K562 (cell line): Measurements from ENCODE around the gene COL5A1. TPM values are rescaled to one million over a fixed set of nuclear protein-coding genes. Genes with fewer than 3 reads are reported as not detected.

ENCODE experiments used
- ATAC-seq: fragments of 200-7000 bp; cut with Tn5 transposase; 3 replicates; pipeline ENCODE4 v1.9.1; 2020; ENCODE audit warnings: moderate library complexity
- BruUV-seq: library from RNA; stranded (reverse); fragments of 400-500 nt; replicated peaks from 2 replicates; lab custom pipeline; 2021; lab: Mats Ljungman, UMichigan
- CTCF ChIA-PET: fragments of 300-600 bp; formaldehyde crosslinking; extraction: SDS; loops from one replicate; lab custom pipeline; 2021; ENCODE audit warnings: low intra/inter-chr PET ratio; lab: Yijun Ruan, JAX
- POLR2A ChIA-PET: fragments of 300-600, 350-650 bp; sonication (Branson Sonifier 250); formaldehyde crosslinking; extraction: SDS; loops from one replicate; lab custom pipeline; 2021; ENCODE audit warnings: antibody characterized with exemption, inconsistent platforms; lab: Yijun Ruan, JAX
- DNase-seq, 4 experiments: peaks; one replicate each; pipeline versions ENCODE4 v3.0.0 to v3.0.0-alpha.2; 2011 to 2018; ENCODE audit warnings: low spot score in 3 of 4, mixed read lengths in 3 of 4; ENCODE audit errors: extremely low read depth in 1 of 4
- FAIRE-seq: peaks from 2 replicates; lab custom pipeline; 2011; peaks lifted over from hg19 to GRCh38; lab: Jason Lieb, UNC
- H2AFZ ChIP-seq: 2 replicates; pipeline ENCODE4 v1.6.0; 2011; ENCODE audit warnings: low read depth, low read length, control low read depth, inconsistent platforms
- H3K27ac ChIP-seq: fragments of 200-600 bp; 3 replicates; pipeline ENCODE4 v1.8.0; 2011; ENCODE audit warnings: low read depth, mild to moderate bottlenecking, control low read depth, inconsistent platforms, low read length, moderate library complexity, mixed read lengths; ENCODE audit errors: extremely low read depth
- H3K27me3 ChIP-seq, 2 experiments: fragments of 300-600 bp in 1 of 2; 2 replicates in 1 of 2; 3 replicates in 1 of 2; pipeline versions ENCODE4 v1.6.0 to v1.8.0; 2011; ENCODE audit warnings: inconsistent platforms in 2 of 2, low read length in 2 of 2, mild to moderate bottlenecking in 1 of 2, mixed read lengths in 1 of 2, moderate library complexity in 1 of 2; ENCODE audit not compliant: control insufficient read depth in 2 of 2, insufficient read depth in 2 of 2
- H3K36me3 ChIP-seq: fragments of 300-600 bp; 3 replicates; pipeline ENCODE4 v1.8.0; 2011; ENCODE audit warnings: mild to moderate bottlenecking, low read length, inconsistent platforms; ENCODE audit not compliant: control insufficient read depth, insufficient read depth
- H3K4me1 ChIP-seq, 2 experiments: fragments of 200-600 bp in 1 of 2; replicated peaks in 1 of 2; 2 replicates in 1 of 2; 3 replicates in 1 of 2; pipeline versions ENCODE4 v1.5.1 to v1.8.0; 2011; ENCODE audit warnings: inconsistent platforms in 2 of 2, low read length in 2 of 2, mild to moderate bottlenecking in 1 of 2, mixed read lengths in 1 of 2, moderate library complexity in 1 of 2; ENCODE audit not compliant: control insufficient read depth in 2 of 2, insufficient read depth in 2 of 2
- H3K4me2 ChIP-seq: 2 replicates; pipeline ENCODE4 v1.6.1; 2011; ENCODE audit warnings: low read length, control low read depth, inconsistent platforms, mixed read lengths; ENCODE audit not compliant: insufficient read depth
- H3K4me3 ChIP-seq: fragments of 200-600 bp; sonication (generic), shearing (Covaris generic); 2 replicates; pipeline ENCODE4 v1.5.1; 2016; ENCODE audit warnings: control low read depth, inconsistent platforms
- H3K79me2 ChIP-seq: fragments of 200-600 bp; 3 replicates; pipeline ENCODE4 v1.8.0; 2011; ENCODE audit warnings: low read length, inconsistent platforms; ENCODE audit not compliant: control insufficient read depth, insufficient read depth
- H3K9ac ChIP-seq, 2 experiments: 2 replicates each; pipeline versions ENCODE4 v1.6.0 to v1.6.1; 2011; ENCODE audit warnings: low read depth in 2 of 2, low read length in 2 of 2, control low read depth in 1 of 2, inconsistent platforms in 1 of 2, mild to moderate bottlenecking in 1 of 2, mixed read lengths in 1 of 2; ENCODE audit not compliant: insufficient read depth in 1 of 2
- H3K9me1 ChIP-seq: one replicate; pipeline ENCODE4 v1.6.0; 2011; ENCODE audit warnings: inconsistent platforms, mild to moderate bottlenecking, low read length, moderate library complexity; ENCODE audit not compliant: control insufficient read depth, insufficient read depth
- H3K9me3 ChIP-seq: replicated peaks from 2 replicates; pipeline ENCODE4 v1.5.1; 2011; ENCODE audit warnings: low read depth, low read length, inconsistent platforms; ENCODE audit not compliant: control insufficient read depth, insufficient read depth
- H4K20me1 ChIP-seq: replicated peaks from 2 replicates; pipeline ENCODE4 v1.6.1; 2011; ENCODE audit warnings: low read length, inconsistent platforms, mixed read lengths; ENCODE audit not compliant: control insufficient read depth, insufficient read depth
- BCOR ChIP-seq: fragments of 450-650 bp; IDR thresholded peaks from 2 replicates; pipeline ENCODE4 v1.6.1; 2016
- ERF ChIP-seq: fragments of 450-650 bp; formaldehyde crosslinking; IDR thresholded peaks from 2 replicates; pipeline ENCODE4 v1.4.0; 2020; ENCODE audit warnings: mild to moderate bottlenecking, mixed read lengths
- HCFC1 ChIP-seq: IDR thresholded peaks from 2 replicates; pipeline ENCODE4 v1.6.1; 2012; ENCODE audit warnings: low read depth, low read length, improper control_type of control experiment
- PTBP1 ChIP-seq: fragments of 200-400 bp; formaldehyde crosslinking; IDR thresholded peaks from 2 replicates; pipeline ENCODE4 v1.6.1; 2017; ENCODE audit warnings: low read depth, low read length
- SLC30A9 ChIP-seq: fragments of 250-450 bp; sonication (Bioruptor Pico); IDR thresholded peaks from 2 replicates; pipeline ENCODE4 v1.8.0; 2022; ENCODE audit warnings: mild to moderate bottlenecking, moderate library complexity
- WGBS: fragments of 100-300 bp; shearing (Covaris generic); methylation state at CpG from one replicate; pipeline ENCODE4 v1.1.6; 2016; ENCODE audit warnings: low coverage, mixed read lengths; ENCODE audit not compliant: insufficient coverage; ENCODE audit errors: missing lambda C conversion rate; 5-methylcytosine and 5-hydroxymethylcytosine counted together
- in situ Hi-C: fragments of 300-500 bp; cut with MboI; formaldehyde crosslinking; loops from 4 replicates; pipeline ENCODE4 v1.15.0; 2018; ENCODE audit warnings: inconsistent platforms, mixed read lengths
- intact Hi-C: fragments of 100-400 bp; cut with micrococcal nuclease; formaldehyde crosslinking; loops from 2 replicates; pipeline ENCODE4 v1.14.2; 2022
- polyA plus RNA-seq, 8 experiments: library from polyadenylated mRNA; depleted of rRNA in 4 of 8; stranded (reverse) in 5 of 8; unstranded in 3 of 8; fragments of >200 nt; fragmentation: Nextera tagmentation in 2 of 8; fragmentation: Illumina TruSeq in 1 of 8; extraction: Ambion mirVana in 2 of 8; extraction: Trizol in 1 of 8; gene quantifications; 2 replicates each; pipeline versions ENCODE4 v1.2.1 to v1.2.3, GENCODE V29; 2011 to 2014; ENCODE audit warnings: inconsistent platforms in 1 of 8, missing spikeins in 1 of 8
- total RNA-seq, 7 experiments: library from RNA; depleted of rRNA in 6 of 7; stranded (reverse); fragments of >200 nt in 6 of 7; fragmentation: Illumina TruSeq in 2 of 7; extraction: Trizol in 2 of 7; gene quantifications; 2 replicates each; pipeline versions ENCODE4 v1.2.1 to v1.2.3, GENCODE V29; 2011 to 2021; ENCODE audit warnings: low replicate concordance in 1 of 7
- TF ChIP-seq, protein P1 (sequence below): fragments of 450-650 bp; IDR thresholded peaks from 2 replicates; pipeline ENCODE4 v1.6.1; 2016; ENCODE audit warnings: low read depth
- TF ChIP-seq, protein P2 (sequence below), 2 experiments: fragments of 450-650 bp; IDR thresholded peaks; 2 replicates each; pipeline ENCODE4 v1.6.1; 2018; ENCODE audit warnings: mild to moderate bottlenecking in 2 of 2, low read depth in 1 of 2; ENCODE audit not compliant: partially characterized antibody in 2 of 2

COL5A1 gene
- total and polyA plus RNA-seq, 9 of the 15 experiments (the other 6 are each of a cell fraction or from before 2014, with no cell fraction given) = under 0.01 to 0.13 (median 0.04) TPM; not detected in 6

- H2AFZ ChIP-seq = no peak overlapping the region
- no peaks in the 10 kb centered on the region for H3K9me1 ChIP-seq
- BruUV-seq = no TSS peak
- DNase-seq (no peak), FAIRE-seq (no peak), ATAC-seq (no peak)
- WGBS = 0% methylated on average over 14 of the region's 19 CpGs
- no peak overlapping the region for H3K4me3 ChIP-seq
- CTCF ChIA-PET = no interaction called here
- intact Hi-C loops (no loop called here), in situ Hi-C loops (no loop called here)
- no peaks in the 10 kb centered on the region for H3K79me2 ChIP-seq
- H3K9ac ChIP-seq = no peak overlapping the region
- POLR2A ChIA-PET = interaction anchor here (0.5 kb wide), 1 partner anchor 123 kb away, joined by 5 read pairs; no protein-coding TSS in a partner anchor
- peaks cover 5% of the 10 kb centered on the region for H4K20me1 ChIP-seq
- H3K9me3 ChIP-seq = no peaks in the 10 kb centered on the region
- no peaks in the 10 kb centered on the region for H3K4me1 ChIP-seq
- no peak overlapping the region for H3K4me2 ChIP-seq
- H3K36me3 ChIP-seq = no peaks in the 10 kb centered on the region
- TF ChIP-seq, protein P1, sequence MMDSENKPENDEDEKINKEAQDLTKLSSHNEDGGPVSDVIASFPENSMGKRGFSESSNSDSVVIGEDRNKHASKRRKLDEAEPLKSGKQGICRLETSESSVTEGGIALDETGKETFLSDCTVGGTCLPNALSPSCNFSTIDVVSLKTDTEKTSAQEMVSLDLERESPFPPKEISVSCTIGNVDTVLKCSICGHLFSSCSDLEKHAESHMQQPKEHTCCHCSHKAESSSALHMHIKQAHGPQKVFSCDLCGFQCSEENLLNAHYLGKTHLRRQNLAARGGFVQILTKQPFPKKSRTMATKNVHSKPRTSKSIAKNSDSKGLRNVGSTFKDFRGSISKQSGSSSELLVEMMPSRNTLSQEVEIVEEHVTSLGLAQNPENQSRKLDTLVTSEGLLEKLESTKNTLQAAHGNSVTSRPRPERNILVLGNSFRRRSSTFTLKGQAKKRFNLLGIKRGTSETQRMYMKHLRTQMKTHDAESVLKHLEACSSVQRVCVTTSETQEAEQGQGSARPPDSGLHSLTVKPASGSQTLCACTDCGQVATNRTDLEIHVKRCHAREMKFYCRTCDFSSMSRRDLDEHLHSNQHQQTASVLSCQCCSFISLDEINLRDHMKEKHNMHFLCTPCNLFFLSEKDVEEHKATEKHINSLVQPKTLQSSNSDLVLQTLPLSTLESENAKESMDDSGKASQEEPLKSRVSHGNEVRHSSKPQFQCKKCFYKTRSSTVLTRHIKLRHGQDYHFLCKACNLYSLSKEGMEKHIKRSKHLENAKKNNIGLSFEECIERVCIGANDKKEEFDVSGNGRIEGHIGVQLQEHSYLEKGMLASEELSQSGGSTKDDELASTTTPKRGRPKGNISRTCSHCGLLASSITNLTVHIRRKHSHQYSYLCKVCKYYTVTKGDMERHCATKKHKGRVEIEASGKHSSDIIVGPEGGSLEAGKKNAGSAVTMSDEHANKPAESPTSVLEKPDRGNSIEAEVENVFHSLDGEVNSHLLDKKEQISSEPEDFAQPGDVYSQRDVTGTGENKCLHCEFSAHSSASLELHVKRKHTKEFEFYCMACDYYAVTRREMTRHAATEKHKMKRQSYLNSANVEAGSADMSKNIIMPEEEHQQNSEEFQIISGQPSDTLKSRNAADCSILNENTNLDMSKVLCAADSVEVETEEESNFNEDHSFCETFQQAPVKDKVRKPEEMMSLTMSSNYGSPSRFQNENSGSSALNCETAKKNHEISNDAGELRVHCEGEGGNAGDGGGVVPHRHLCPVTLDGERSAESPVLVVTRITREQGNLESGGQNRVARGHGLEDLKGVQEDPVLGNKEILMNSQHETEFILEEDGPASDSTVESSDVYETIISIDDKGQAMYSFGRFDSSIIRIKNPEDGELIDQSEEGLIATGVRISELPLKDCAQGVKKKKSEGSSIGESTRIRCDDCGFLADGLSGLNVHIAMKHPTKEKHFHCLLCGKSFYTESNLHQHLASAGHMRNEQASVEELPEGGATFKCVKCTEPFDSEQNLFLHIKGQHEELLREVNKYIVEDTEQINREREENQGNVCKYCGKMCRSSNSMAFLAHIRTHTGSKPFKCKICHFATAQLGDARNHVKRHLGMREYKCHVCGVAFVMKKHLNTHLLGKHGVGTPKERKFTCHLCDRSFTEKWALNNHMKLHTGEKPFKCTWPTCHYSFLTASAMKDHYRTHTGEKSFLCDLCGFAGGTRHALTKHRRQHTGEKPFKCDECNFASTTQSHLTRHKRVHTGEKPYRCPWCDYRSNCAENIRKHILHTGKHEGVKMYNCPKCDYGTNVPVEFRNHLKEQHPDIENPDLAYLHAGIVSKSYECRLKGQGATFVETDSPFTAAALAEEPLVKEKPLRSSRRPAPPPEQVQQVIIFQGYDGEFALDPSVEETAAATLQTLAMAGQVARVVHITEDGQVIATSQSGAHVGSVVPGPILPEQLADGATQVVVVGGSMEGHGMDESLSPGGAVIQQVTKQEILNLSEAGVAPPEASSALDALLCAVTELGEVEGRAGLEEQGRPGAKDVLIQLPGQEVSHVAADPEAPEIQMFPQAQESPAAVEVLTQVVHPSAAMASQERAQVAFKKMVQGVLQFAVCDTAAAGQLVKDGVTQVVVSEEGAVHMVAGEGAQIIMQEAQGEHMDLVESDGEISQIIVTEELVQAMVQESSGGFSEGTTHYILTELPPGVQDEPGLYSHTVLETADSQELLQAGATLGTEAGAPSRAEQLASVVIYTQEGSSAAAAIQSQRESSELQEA = no peak
- TF ChIP-seq ERF (CRISPR knock-in tag) (no peak), SLC30A9 (CRISPR knock-in tag) (no peak), PTBP1 (no peak), HCFC1 (no peak), BCOR (no peak)
- TF ChIP-seq, protein P2, sequence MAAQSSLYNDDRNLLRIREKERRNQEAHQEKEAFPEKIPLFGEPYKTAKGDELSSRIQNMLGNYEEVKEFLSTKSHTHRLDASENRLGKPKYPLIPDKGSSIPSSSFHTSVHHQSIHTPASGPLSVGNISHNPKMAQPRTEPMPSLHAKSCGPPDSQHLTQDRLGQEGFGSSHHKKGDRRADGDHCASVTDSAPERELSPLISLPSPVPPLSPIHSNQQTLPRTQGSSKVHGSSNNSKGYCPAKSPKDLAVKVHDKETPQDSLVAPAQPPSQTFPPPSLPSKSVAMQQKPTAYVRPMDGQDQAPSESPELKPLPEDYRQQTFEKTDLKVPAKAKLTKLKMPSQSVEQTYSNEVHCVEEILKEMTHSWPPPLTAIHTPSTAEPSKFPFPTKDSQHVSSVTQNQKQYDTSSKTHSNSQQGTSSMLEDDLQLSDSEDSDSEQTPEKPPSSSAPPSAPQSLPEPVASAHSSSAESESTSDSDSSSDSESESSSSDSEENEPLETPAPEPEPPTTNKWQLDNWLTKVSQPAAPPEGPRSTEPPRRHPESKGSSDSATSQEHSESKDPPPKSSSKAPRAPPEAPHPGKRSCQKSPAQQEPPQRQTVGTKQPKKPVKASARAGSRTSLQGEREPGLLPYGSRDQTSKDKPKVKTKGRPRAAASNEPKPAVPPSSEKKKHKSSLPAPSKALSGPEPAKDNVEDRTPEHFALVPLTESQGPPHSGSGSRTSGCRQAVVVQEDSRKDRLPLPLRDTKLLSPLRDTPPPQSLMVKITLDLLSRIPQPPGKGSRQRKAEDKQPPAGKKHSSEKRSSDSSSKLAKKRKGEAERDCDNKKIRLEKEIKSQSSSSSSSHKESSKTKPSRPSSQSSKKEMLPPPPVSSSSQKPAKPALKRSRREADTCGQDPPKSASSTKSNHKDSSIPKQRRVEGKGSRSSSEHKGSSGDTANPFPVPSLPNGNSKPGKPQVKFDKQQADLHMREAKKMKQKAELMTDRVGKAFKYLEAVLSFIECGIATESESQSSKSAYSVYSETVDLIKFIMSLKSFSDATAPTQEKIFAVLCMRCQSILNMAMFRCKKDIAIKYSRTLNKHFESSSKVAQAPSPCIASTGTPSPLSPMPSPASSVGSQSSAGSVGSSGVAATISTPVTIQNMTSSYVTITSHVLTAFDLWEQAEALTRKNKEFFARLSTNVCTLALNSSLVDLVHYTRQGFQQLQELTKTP (IDR thresholded peaks at IDR 0.05; ENCODE audit: low read depth in 1 of 2, partially characterized antibody in 2 of 2) = no peak
- H3K27me3 ChIP-seq = peaks cover 14 to 67% of the 10 kb centered on the region in 2 experiments; a peak in 4 of 5 replicates
- H3K27ac ChIP-seq = no peak overlapping the region
Measured at GRCh38 chr9:134813841-134814240, 172.2 kb downstream of the COL5A1 start.
